Upper lobe of left lung (tissue), 4 donors: ENCODE measurements around the gene POR.

Experiments
- POLR2A ChIP-seq, 4 donors: fragments of 450-650 bp; IDR thresholded peaks; one replicate each; pipeline ENCODE4 v1.5.1; 2016 to 2017; ENCODE audit warnings: antibody characterized with exemption in 4 of 4, mild to moderate bottlenecking in 2 of 4
- TF ChIP-seq, protein P1 (sequence below), 6 experiments: fragments of 450-650 bp in 4 of 6; fragments of 200-600 bp in 2 of 6; sonication (generic) in 2 of 6; IDR thresholded peaks; one replicate each; pipeline ENCODE4 v1.5.1; 2016 to 2019; ENCODE audit warnings: antibody characterized with exemption in 6 of 6

DNA sequence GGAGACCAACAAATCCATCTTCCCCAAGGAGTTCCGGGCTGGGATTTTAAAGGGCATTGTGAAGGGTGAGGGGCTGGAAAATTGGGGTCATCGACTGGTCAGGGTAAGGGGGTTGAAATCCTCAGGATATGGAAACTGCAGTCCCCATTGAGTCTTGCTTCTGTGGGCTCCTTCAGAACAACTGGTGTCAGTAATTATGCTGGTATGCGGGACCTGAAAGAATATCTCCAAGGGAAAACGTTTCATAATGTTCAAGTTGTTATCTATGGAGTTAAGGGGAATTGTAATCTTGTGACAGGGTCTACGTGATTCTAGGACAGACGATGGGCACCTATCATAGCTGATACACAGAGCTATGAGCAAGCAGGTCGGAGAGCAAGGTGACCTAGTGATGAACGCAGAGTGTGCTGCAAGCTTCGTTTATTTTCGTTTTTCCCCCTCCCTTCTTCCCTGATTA lies 36.6 kb upstream of the POR start:
- TF ChIP-seq, protein P1, sequence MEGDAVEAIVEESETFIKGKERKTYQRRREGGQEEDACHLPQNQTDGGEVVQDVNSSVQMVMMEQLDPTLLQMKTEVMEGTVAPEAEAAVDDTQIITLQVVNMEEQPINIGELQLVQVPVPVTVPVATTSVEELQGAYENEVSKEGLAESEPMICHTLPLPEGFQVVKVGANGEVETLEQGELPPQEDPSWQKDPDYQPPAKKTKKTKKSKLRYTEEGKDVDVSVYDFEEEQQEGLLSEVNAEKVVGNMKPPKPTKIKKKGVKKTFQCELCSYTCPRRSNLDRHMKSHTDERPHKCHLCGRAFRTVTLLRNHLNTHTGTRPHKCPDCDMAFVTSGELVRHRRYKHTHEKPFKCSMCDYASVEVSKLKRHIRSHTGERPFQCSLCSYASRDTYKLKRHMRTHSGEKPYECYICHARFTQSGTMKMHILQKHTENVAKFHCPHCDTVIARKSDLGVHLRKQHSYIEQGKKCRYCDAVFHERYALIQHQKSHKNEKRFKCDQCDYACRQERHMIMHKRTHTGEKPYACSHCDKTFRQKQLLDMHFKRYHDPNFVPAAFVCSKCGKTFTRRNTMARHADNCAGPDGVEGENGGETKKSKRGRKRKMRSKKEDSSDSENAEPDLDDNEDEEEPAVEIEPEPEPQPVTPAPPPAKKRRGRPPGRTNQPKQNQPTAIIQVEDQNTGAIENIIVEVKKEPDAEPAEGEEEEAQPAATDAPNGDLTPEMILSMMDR (IDR thresholded peaks at IDR 0.05), result no peak
- TF ChIP-seq POLR2A (IDR thresholded peaks at IDR 0.05), result no peak
